OCI-LY3 (cell line): ENCODE data around the gene NUAK2.

Experiments
- EZH2phosphoT487 ChIP-seq: fragments of 200-600 bp; shearing (Covaris generic); IDR thresholded peaks from 2 replicates; pipeline ENCODE4 v1.6.1; 2018; ENCODE audit warnings: antibody characterized with exemption, mixed run types, low read depth
- TF ChIP-seq, protein P1 (sequence below): fragments of 200-600, 300-600 bp; sonication (generic); IDR thresholded peaks from 2 replicates; pipeline ENCODE4 v1.5.1; 2014; ENCODE audit warnings: antibody characterized with exemption, low read length, low read depth

DNA sequence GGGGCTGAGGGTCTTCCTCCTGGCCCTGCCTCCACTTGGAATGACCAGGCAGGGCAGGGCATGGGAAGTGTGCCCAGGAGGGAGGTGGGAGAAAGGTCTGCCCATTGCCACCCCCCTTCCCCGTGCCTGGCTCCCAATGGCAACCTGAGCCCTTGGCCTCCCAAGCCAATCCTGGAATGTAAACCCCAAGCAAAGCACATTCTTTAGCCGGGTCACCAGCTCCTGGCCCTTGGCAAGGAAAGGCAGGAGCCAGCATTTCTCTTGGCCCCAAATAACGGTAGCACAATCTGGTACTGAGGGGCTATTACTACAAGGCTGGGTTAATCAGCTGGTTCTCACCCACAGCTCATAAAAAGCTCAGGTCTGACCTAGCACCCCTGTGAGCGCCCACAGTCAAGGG lies 6.9 kb upstream of the NUAK2 start:
- TF ChIP-seq, protein P1, sequence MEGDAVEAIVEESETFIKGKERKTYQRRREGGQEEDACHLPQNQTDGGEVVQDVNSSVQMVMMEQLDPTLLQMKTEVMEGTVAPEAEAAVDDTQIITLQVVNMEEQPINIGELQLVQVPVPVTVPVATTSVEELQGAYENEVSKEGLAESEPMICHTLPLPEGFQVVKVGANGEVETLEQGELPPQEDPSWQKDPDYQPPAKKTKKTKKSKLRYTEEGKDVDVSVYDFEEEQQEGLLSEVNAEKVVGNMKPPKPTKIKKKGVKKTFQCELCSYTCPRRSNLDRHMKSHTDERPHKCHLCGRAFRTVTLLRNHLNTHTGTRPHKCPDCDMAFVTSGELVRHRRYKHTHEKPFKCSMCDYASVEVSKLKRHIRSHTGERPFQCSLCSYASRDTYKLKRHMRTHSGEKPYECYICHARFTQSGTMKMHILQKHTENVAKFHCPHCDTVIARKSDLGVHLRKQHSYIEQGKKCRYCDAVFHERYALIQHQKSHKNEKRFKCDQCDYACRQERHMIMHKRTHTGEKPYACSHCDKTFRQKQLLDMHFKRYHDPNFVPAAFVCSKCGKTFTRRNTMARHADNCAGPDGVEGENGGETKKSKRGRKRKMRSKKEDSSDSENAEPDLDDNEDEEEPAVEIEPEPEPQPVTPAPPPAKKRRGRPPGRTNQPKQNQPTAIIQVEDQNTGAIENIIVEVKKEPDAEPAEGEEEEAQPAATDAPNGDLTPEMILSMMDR: no peak
- no peak for TF ChIP-seq EZH2phosphoT487
